Endothelial cell of umbilical vein (primary cell): ENCODE data around the gene LCE1A. TPM values are rescaled to one million over a fixed set of nuclear protein-coding genes. Genes with fewer than 3 reads are reported as not detected.

Experiments used
- BruUV-seq: library from RNA; stranded (reverse); fragments of 400-500 nt; replicated peaks from 2 replicates; lab custom pipeline; 2021; lab: Mats Ljungman, UMichigan
- CTCF ChIA-PET: fragments of 300-600, 350-600 bp; sonication (Branson Sonifier 250); formaldehyde crosslinking; loops from one replicate; lab custom pipeline; 2021; ENCODE audit warnings: antibody characterized with exemption, inconsistent platforms; lab: Charles Lee
- POLR2A ChIA-PET: fragments of 300-600, 350-600 bp; sonication (Branson Sonifier 250); formaldehyde crosslinking; loops from one replicate; lab custom pipeline; 2021; ENCODE audit warnings: antibody characterized with exemption, inconsistent platforms; lab: Charles Lee
- DNase-seq: peaks from one replicate; pipeline ENCODE4 v3.0.0-alpha.2; 2011; ENCODE audit warnings: low read depth, low spot score
- FAIRE-seq: peaks from 2 replicates; lab custom pipeline; 2011; peaks lifted over from hg19 to GRCh38; lab: Jason Lieb, UNC
- H2AFZ ChIP-seq: 2 replicates; pipeline ENCODE4 v1.6.0; 2012; ENCODE audit warnings: low read depth, low read length, control low read depth, inconsistent platforms
- H3K27ac ChIP-seq: 2 replicates; pipeline ENCODE4 v1.5.1; 2011; ENCODE audit warnings: low read depth, mild to moderate bottlenecking, control low read depth, low read length, moderate library complexity; ENCODE audit not compliant: insufficient read depth
- H3K27me3 ChIP-seq, 2 experiments: 2 replicates each; pipeline versions ENCODE4 v1.6.0 to v1.6.1; 2011; ENCODE audit warnings: low read length in 2 of 2, mixed read lengths in 1 of 2; ENCODE audit not compliant: control insufficient read depth in 2 of 2, insufficient read depth in 2 of 2
- H3K36me3 ChIP-seq, 2 experiments: 2 replicates in 1 of 2; 3 replicates in 1 of 2; pipeline ENCODE4 v1.5.1; 2011; ENCODE audit warnings: low read length in 2 of 2, mild to moderate bottlenecking in 1 of 2, moderate library complexity in 1 of 2; ENCODE audit not compliant: control insufficient read depth in 2 of 2, insufficient read depth in 2 of 2; ENCODE audit errors: extremely low read depth in 1 of 2
- H3K4me1 ChIP-seq: 3 replicates; pipeline ENCODE4 v1.5.1; 2011; ENCODE audit warnings: mild to moderate bottlenecking, low read length; ENCODE audit not compliant: control insufficient read depth, insufficient read depth; ENCODE audit errors: extremely low read depth
- H3K4me2 ChIP-seq: 2 replicates; pipeline ENCODE4 v1.6.1; 2011; ENCODE audit warnings: low read length, control low read depth, mixed read lengths; ENCODE audit not compliant: insufficient read depth
- H3K4me3 ChIP-seq, 3 experiments: fragments of 200-600 bp in 1 of 3; sonication (generic), shearing (Covaris generic) in 1 of 3; replicated peaks in 1 of 3; 2 replicates each; pipeline ENCODE4 v1.5.1; 2011 to 2016; ENCODE audit warnings: control low read depth in 3 of 3, low read length in 3 of 3, mild to moderate bottlenecking in 2 of 3, inconsistent platforms in 1 of 3, low read depth in 1 of 3, moderate library complexity in 1 of 3; ENCODE audit not compliant: insufficient read depth in 1 of 3
- H3K79me2 ChIP-seq: 2 replicates; pipeline ENCODE4 v1.6.0; 2012; ENCODE audit warnings: low read length, inconsistent platforms; ENCODE audit not compliant: control insufficient read depth, insufficient read depth
- H3K9ac ChIP-seq: replicated peaks from 2 replicates; pipeline ENCODE3; 2011; ENCODE audit warnings: low read length, control low read depth; ENCODE audit not compliant: insufficient read depth; ENCODE audit errors: extremely low read depth
- H3K9me1 ChIP-seq: replicated peaks from 3 replicates; pipeline ENCODE4 v1.6.0; 2011; ENCODE audit warnings: mild to moderate bottlenecking, low read length; ENCODE audit not compliant: control insufficient read depth, insufficient read depth; ENCODE audit errors: extremely low read depth
- H3K9me3 ChIP-seq: replicated peaks from 2 replicates; pipeline ENCODE4 v1.5.1; 2012; ENCODE audit warnings: low read length, inconsistent platforms; ENCODE audit not compliant: control insufficient read depth, insufficient read depth
- H4K20me1 ChIP-seq: replicated peaks from 2 replicates; pipeline ENCODE3; 2011; ENCODE audit warnings: mild to moderate bottlenecking, low read length; ENCODE audit not compliant: control insufficient read depth, insufficient read depth; ENCODE audit errors: extremely low read depth
- EZH2 ChIP-seq: IDR thresholded peaks from 2 replicates; pipeline ENCODE4 v1.6.1; 2012; ENCODE audit warnings: borderline replicate concordance, low read depth, mild to moderate bottlenecking, moderate library complexity, low read length, inconsistent platforms; ENCODE audit not compliant: severe bottlenecking
- FOS ChIP-seq: IDR thresholded peaks from 2 replicates; pipeline ENCODE4 v1.6.1; 2011; ENCODE audit warnings: mild to moderate bottlenecking, low read length, moderate library complexity, borderline replicate concordance; ENCODE audit not compliant: insufficient read depth
- GATA2 ChIP-seq: IDR thresholded peaks from 2 replicates; pipeline ENCODE4 v1.7.0; 2011; ENCODE audit warnings: low read depth, mild to moderate bottlenecking, moderate library complexity, mixed read lengths, low read length; ENCODE audit not compliant: insufficient read length, insufficient read depth
- JUN ChIP-seq: IDR thresholded peaks from 2 replicates; pipeline ENCODE4 v1.6.1; 2011; ENCODE audit warnings: borderline replicate concordance, low read depth; ENCODE audit not compliant: insufficient read length, insufficient read depth
- MYC ChIP-seq: IDR thresholded peaks from one replicate; pipeline ENCODE4 v1.6.1; 2011; ENCODE audit warnings: mild to moderate bottlenecking, low read depth, low read length
- POLR2A ChIP-seq: IDR thresholded peaks from 2 replicates; pipeline ENCODE4 v1.6.1; 2012; ENCODE audit warnings: low read depth, mild to moderate bottlenecking, control low read depth, low read length
- POLR2AphosphoS5 ChIP-seq: IDR thresholded peaks from 2 replicates; pipeline ENCODE4 v1.6.1; 2012; ENCODE audit warnings: low read depth, mild to moderate bottlenecking, control low read depth, low read length, moderate library complexity; ENCODE audit not compliant: insufficient read depth
- dilution Hi-C: fragments of 300-500 bp; cut with MboI; formaldehyde crosslinking; loops from one replicate; pipeline ENCODE4 v1.15.0; 2019; ENCODE audit warnings: low sequenced_read_pairs; ENCODE audit not compliant: extremely low pct_ligation_motif_present
- intact Hi-C: fragments of 100-400 bp; cut with micrococcal nuclease; formaldehyde crosslinking; loops from one replicate; pipeline ENCODE4 v1.10.0; 2022
- polyA plus RNA-seq, 4 experiments: library from polyadenylated mRNA; depleted of rRNA in 3 of 4; stranded (reverse) in 3 of 4; unstranded in 1 of 4; fragments of >200 nt; gene quantifications; 2 replicates each; pipeline versions ENCODE4 v1.2.1 to v1.2.3, GENCODE V29; 2011 to 2012; ENCODE audit warnings: missing spikeins in 1 of 4
- total RNA-seq: library from RNA; stranded (reverse); gene quantifications from 2 replicates; pipeline ENCODE4 v1.2.3, GENCODE V29; 2021
- TF ChIP-seq, protein P1 (sequence below), 2 donors: IDR thresholded peaks; 1 replicate in 1 of 2; 2 replicates in 1 of 2; pipeline ENCODE4 v1.5.1; 2011; ENCODE audit warnings: low read length in 2 of 2, mild to moderate bottlenecking in 2 of 2, moderate library complexity in 2 of 2, control low read depth in 1 of 2, inconsistent platforms in 1 of 2, low read depth in 1 of 2; ENCODE audit not compliant: insufficient read depth in 1 of 2; ENCODE audit errors: extremely low read depth in 1 of 2

LCE1A gene
- total and polyA plus RNA-seq, 2 donors (not counting 3 experiments of a cell fraction or from before 2014, with no cell fraction given), result not detected

GRCh38 chr1:152842556-152842955, 15.3 kb downstream of the LCE1A start, which contains the start of gene LCE6A:
Gene LCE6A (plus strand): TSS chr1:152842856. CDS start chr1:152843521, 665 bp downstream.
- Histone ChIP-seq H3K27me3 (no peaks in the 10 kb centered on the region), H3K4me2 (no peak within 1 kb of the TSS), H2AFZ (no peak within 1 kb of the TSS), H3K27ac (no peak within 1 kb of the TSS), H3K9me1 (no peaks in the 10 kb centered on the region), H3K9me3 (no peaks in the 10 kb centered on the region), H3K36me3 (no peaks in the 10 kb centered on the region), H3K79me2 (no peaks in the 10 kb centered on the region), H3K4me1 (no peaks in the 10 kb centered on the region), H3K9ac (no peak within 1 kb of the TSS), H4K20me1 (no peaks in the 10 kb centered on the region), H3K4me3 (no peak within 1 kb of the TSS)
- no peak for TF ChIP-seq POLR2A
- no peak for TF ChIP-seq JUN
- no peak for TF ChIP-seq FOS
- TF ChIP-seq EZH2, result no peak
- no peak for TF ChIP-seq MYC
- TF ChIP-seq, protein P1, sequence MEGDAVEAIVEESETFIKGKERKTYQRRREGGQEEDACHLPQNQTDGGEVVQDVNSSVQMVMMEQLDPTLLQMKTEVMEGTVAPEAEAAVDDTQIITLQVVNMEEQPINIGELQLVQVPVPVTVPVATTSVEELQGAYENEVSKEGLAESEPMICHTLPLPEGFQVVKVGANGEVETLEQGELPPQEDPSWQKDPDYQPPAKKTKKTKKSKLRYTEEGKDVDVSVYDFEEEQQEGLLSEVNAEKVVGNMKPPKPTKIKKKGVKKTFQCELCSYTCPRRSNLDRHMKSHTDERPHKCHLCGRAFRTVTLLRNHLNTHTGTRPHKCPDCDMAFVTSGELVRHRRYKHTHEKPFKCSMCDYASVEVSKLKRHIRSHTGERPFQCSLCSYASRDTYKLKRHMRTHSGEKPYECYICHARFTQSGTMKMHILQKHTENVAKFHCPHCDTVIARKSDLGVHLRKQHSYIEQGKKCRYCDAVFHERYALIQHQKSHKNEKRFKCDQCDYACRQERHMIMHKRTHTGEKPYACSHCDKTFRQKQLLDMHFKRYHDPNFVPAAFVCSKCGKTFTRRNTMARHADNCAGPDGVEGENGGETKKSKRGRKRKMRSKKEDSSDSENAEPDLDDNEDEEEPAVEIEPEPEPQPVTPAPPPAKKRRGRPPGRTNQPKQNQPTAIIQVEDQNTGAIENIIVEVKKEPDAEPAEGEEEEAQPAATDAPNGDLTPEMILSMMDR (IDR thresholded peaks at IDR 0.05; ENCODE audit: extremely low read depth in 1 of 2, insufficient read depth in 1 of 2, low read depth in 1 of 2, low read length in 2 of 2), result no peak
- TF ChIP-seq GATA2, result no peak
- no peak for TF ChIP-seq POLR2AphosphoS5
- FAIRE-seq, result no peak
- intact Hi-C loops (no loop called here), dilution Hi-C loops (no loop called here)
- no peak for DNase-seq
- no TSS peak for BruUV-seq
- ChIA-PET POLR2A (no interaction called here), CTCF (no interaction called here)
